ENCODE results near the gene ACTR1B.
"Not testable (repeated sequence)": the region's sequence is repeated elsewhere in the genome, so short reads cannot be mapped to it uniquely, and the experiment has no call there.

Gene ACTR1B

DNA sequence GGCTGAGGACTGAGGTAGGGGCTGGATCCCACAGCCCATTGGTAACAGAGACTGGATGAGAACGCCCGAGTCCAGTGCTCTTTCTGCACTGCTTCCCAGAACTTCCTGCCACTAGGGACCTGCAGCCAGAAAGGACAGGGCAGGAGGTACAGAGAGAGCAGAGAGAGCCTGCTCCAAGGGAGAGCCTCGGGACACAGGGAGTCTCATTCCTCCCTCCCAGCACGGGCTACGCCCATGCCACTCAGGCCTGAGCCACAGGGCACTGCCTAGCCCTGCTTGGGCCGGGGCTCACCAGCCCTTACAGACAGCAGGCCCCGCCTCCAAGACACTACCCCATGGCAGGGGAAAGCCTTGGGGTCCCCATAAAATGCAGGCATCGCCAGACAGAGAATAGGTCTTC is 48.1 kb downstream of the ACTR1B start:
- DNase-seq (ENCODE audit: low read depth), result not testable (repeated sequence)

DNA sequence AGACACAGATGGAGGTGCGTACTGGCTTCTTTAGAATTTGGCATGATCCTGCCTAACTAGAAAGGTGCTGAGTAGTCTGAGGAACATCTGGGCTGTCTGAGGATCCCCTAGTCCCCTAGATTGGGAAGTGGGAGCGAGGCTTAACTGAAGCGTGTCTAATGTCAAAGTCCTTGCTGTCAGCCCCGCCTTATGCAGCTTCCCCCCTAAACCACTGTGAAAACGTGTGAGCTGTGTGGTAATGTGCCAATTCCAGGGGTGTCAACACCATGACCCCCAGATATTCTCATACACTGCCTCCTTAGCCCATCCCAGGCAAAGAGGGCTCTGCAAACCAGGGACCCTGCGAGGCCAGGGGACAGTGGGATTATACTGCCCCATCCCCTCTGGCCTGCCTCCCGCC is 51.9 kb downstream of the ACTR1B start:
- DNase-seq (ENCODE audit: low read depth), result not testable (repeated sequence)

DNA sequence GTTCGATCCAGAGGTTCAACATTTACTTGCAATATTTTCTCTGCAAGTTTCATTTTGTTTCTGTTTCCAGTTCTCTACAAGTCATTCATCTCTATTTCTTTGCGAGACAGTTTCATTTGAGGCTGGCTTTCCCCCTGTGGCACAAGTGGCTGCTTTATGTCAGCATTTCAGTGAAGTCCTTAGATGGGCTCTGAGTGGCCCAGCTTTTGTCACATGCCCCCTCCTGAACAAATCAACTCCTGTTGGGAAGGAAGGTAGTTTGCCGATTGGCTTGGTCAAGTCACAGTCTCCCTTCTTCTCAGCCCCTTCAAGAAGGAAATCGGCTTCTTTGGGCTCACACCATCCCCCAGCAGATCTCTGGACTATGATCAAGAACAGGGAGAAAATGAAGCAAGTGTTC is 55.1 kb downstream of the ACTR1B start:
- not testable (repeated sequence) for DNase-seq (ENCODE audit: low read depth)
